Mesendoderm (in vitro differentiated cells): Measurements from ENCODE around the gene SPTBN4.

Experiments used
- DNase-seq: peaks from one replicate; pipeline ENCODE4 v3.0.0; 2013
- H2AK5ac ChIP-seq: 2 replicates; pipeline ENCODE4 v1.6.1; 2013; ENCODE audit warnings: low read length, inconsistent platforms
- H2BK120ac ChIP-seq: 2 replicates; pipeline ENCODE4 v1.6.1; 2013; ENCODE audit warnings: low read depth, mild to moderate bottlenecking, low read length, moderate library complexity, mixed read lengths
- H2BK15ac ChIP-seq: replicated peaks from 2 replicates; pipeline ENCODE4 v1.6.1; 2013; ENCODE audit warnings: low read depth, mild to moderate bottlenecking, moderate library complexity
- H2BK5ac ChIP-seq: 2 replicates; pipeline ENCODE4 v1.6.1; 2013; ENCODE audit warnings: low read length, inconsistent platforms
- H3K18ac ChIP-seq: 2 replicates; pipeline ENCODE4 v1.6.1; 2013; ENCODE audit warnings: mild to moderate bottlenecking, low read length, mixed read lengths
- H3K23ac ChIP-seq: one replicate; pipeline ENCODE4 v1.6.1; 2013; ENCODE audit warnings: low read length
- H3K27ac ChIP-seq: 2 replicates; pipeline ENCODE4 v1.5.1; 2013; ENCODE audit warnings: low read depth, mild to moderate bottlenecking, inconsistent platforms, low read length, moderate library complexity
- H3K27me3 ChIP-seq: 2 replicates; pipeline ENCODE4 v1.6.1; 2013; ENCODE audit warnings: low read length, control low read depth, mild to moderate bottlenecking, inconsistent platforms; ENCODE audit not compliant: insufficient read depth, poor library complexity
- H3K36me3 ChIP-seq: 2 replicates; pipeline ENCODE4 v1.6.1; 2013; ENCODE audit warnings: low read length, inconsistent platforms; ENCODE audit not compliant: control insufficient read depth, insufficient read depth
- H3K4ac ChIP-seq: one replicate; pipeline ENCODE4 v1.6.1; 2013; ENCODE audit warnings: low read depth, mild to moderate bottlenecking, low read length, moderate library complexity
- H3K4me1 ChIP-seq: 2 replicates; pipeline ENCODE4 v1.6.1; 2013; ENCODE audit warnings: low read depth, low read length, inconsistent platforms; ENCODE audit not compliant: control insufficient read depth
- H3K4me2 ChIP-seq: 2 replicates; pipeline ENCODE4 v1.6.1; 2013; ENCODE audit warnings: low read length
- H3K4me3 ChIP-seq: 2 replicates; pipeline ENCODE4 v1.5.1; 2013; ENCODE audit warnings: mild to moderate bottlenecking, low read length
- H3K56ac ChIP-seq: one replicate; pipeline ENCODE4 v1.6.1; 2013; ENCODE audit warnings: low read length
- H3K79me1 ChIP-seq: 2 replicates; pipeline ENCODE4 v1.6.1; 2013; ENCODE audit warnings: low read length, inconsistent platforms
- H3K79me2 ChIP-seq: 2 replicates; pipeline ENCODE4 v1.6.1; 2013; ENCODE audit warnings: mild to moderate bottlenecking, low read length; ENCODE audit not compliant: control insufficient read depth, insufficient read depth
- H3K9ac ChIP-seq: 2 replicates; pipeline ENCODE4 v1.6.1; 2013; ENCODE audit warnings: low read length, inconsistent platforms
- H4K5ac ChIP-seq: one replicate; pipeline ENCODE4 v1.6.1; 2013; ENCODE audit warnings: low read length
- H4K8ac ChIP-seq: one replicate; pipeline ENCODE4 v1.6.1; 2013; ENCODE audit warnings: low read depth, mild to moderate bottlenecking, control low read depth, low read length, moderate library complexity
- WGBS: extraction: QIAGEN DNeasy Blood & Tissue Kit; methylation state at CpG from one replicate; pipeline ENCODE4 v1.1.7; 2013; ENCODE audit warnings: low lambda C conversion rate, missing lambda C conversion rate; ENCODE audit not compliant: insufficient coverage; ENCODE audit errors: extremely low coverage; 5-methylcytosine and 5-hydroxymethylcytosine counted together

Gene SPTBN4

DNA sequence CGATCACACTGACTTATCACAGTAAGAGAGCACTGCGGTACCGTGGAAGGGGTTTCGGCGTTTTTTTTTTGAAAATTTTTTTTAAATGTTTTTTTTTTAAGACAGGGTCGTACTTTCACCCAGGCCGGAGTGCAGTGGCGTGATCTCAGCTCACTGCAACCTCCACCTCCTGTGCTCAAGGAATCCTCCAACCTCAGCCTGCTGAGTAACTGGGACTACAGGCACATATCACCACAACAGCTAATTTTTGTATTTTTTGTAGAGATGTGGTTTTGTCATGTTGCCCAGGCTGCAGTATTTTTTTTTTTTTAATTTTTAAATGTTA lies 153.3 kb downstream of the SPTBN4 start:
- WGBS: no CpG with 5 or more reads among the region's 8 CpGs
- no peak overlapping the region for H2BK15ac ChIP-seq
- no peak overlapping the region for H3K9ac ChIP-seq
- H3K4me1 ChIP-seq: peaks cover 6% of the 10 kb centered on the region
- peaks cover 1% of the 10 kb centered on the region for H3K79me1 ChIP-seq
- H3K4ac ChIP-seq: no peak overlapping the region
- H3K56ac ChIP-seq: no peak overlapping the region
- H3K36me3 ChIP-seq: peaks cover 2% of the 10 kb centered on the region
- no peak overlapping the region for H3K18ac ChIP-seq
- no peak overlapping the region for H4K5ac ChIP-seq
- H3K27me3 ChIP-seq: no peaks in the 10 kb centered on the region
- no peak overlapping the region for H2BK5ac ChIP-seq
- no peak overlapping the region for H2AK5ac ChIP-seq
- no peak overlapping the region for H3K27ac ChIP-seq
- no peak overlapping the region for H3K23ac ChIP-seq
- no peak overlapping the region for H2BK120ac ChIP-seq
- no peak overlapping the region for H3K4me2 ChIP-seq
- H3K79me2 ChIP-seq: no peaks in the 10 kb centered on the region
- no peak overlapping the region for H3K4me3 ChIP-seq
- no peak overlapping the region for H4K8ac ChIP-seq
- DNase-seq: no peak

DNA sequence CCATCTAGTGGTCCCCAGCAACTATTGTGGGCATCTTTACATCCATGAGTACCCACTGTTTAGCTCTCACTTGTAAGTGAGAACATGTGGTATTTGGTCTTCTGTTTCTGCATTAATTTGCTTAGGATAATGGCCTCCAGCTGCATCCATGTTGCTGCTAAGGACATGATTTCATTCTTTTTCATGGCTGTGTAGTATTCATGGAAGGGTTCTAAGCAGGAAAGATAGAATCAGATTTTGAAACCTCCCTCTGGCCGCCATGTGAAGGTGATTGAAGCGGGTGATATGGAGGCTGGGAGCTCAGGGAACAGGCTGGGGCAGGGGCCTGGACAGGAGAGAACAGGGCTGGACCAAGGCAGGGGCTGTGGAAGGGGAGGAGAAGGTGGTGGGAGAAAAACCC lies 154.5 kb downstream of the SPTBN4 start:
- Histone ChIP-seq H4K5ac (no peak overlapping the region), H4K8ac (no peak overlapping the region), H3K79me1 (no peaks in the 10 kb centered on the region), H2AK5ac (no peak overlapping the region), H3K18ac (no peak overlapping the region), H3K36me3 (peaks cover 2% of the 10 kb centered on the region), H2BK5ac (no peak overlapping the region), H3K4me3 (no peak overlapping the region), H3K56ac (no peak overlapping the region), H2BK15ac (no peak overlapping the region), H3K27ac (no peak overlapping the region), H3K27me3 (no peaks in the 10 kb centered on the region), H3K4me1 (peaks cover 6% of the 10 kb centered on the region), H3K9ac (no peak overlapping the region), H2BK120ac (no peak overlapping the region), H3K23ac (no peak overlapping the region), H3K4ac (no peak overlapping the region), H3K4me2 (no peak overlapping the region), H3K79me2 (no peaks in the 10 kb centered on the region)
- DNase-seq: no peak
- WGBS: no CpG with 5 or more reads among the region's 2 CpGs

DNA sequence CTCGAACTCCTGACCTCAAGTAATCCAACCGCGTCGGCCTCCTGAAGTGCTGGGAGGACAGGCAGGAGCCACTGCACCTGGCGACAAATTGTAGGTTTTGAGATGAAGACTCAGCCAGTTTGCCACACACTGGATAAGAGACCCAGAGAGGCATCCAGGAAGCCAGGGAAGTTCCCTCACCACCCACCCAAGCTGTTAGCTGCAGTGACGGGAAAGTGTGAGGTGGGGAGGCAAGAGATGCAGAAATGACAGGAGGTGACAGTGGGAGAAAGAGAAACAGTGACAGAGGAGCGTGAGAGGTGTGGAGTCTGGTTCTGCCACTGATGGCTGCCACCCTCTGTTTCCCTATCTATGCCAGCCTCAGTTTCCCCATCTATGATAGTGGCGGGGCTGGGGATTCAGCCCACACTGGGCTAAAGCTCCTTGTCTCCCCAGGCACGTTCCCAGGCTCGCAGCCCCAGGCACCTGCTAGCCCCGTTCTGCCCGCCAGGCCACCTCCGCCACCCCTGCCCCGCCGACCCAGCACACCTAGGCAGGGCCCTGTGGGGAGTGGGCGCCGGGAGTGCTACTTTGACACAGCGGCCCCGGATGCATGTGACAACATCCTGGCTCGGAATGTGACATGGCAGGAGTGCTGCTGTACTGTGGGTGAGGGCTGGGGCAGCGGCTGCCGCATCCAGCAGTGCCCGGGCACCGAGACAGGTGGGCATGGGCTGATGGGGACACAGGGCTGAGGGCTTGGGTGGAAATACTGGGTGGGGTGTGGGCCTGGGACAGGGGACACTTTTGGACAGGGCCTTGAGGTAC lies 155.4 kb downstream of the SPTBN4 start:
- no peaks in the 10 kb centered on the region for H3K27me3 ChIP-seq
- peak overlapping the region; percentile 79 for H3K56ac ChIP-seq
- H3K4me3 ChIP-seq: no peak overlapping the region
- no peak overlapping the region for H3K4me2 ChIP-seq
- no peak overlapping the region for H3K23ac ChIP-seq
- no peak overlapping the region for H2AK5ac ChIP-seq
- no peak for DNase-seq
- H2BK5ac ChIP-seq: no peak overlapping the region
- H3K79me2 ChIP-seq: no peaks in the 10 kb centered on the region
- H3K79me1 ChIP-seq: no peaks in the 10 kb centered on the region
- no peak overlapping the region for H3K4ac ChIP-seq
- no peak overlapping the region for H2BK15ac ChIP-seq
- peaks cover 2% of the 10 kb centered on the region for H3K36me3 ChIP-seq
- H4K5ac ChIP-seq: no peak overlapping the region
- H3K27ac ChIP-seq: no peak overlapping the region
- H3K18ac ChIP-seq: no peak overlapping the region
- no peak overlapping the region for H4K8ac ChIP-seq
- no CpG with 5 or more reads among the region's 24 CpGs for WGBS
- no peak overlapping the region for H2BK120ac ChIP-seq
- no peak overlapping the region for H3K9ac ChIP-seq
- H3K4me1 ChIP-seq: peaks cover 6% of the 10 kb centered on the region

DNA sequence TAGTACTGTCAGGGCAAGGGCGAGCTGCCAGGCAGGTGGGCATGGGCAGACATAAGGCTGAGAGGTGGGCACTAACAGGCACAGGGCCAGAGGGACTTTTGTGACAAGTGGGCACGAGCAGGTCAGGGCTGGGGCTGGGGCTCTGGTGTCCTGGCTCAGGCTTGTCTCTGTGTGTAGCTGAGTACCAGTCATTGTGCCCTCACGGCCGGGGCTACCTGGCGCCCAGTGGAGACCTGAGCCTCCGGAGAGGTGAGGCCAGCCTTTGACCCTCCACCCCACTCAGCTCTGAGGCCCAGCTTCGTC lies 155.9 kb downstream of the SPTBN4 start:
- H4K8ac ChIP-seq: no peak overlapping the region
- no peak overlapping the region for H3K4ac ChIP-seq
- H3K18ac ChIP-seq: no peak overlapping the region
- no peak overlapping the region for H3K4me2 ChIP-seq
- no peak overlapping the region for H2BK5ac ChIP-seq
- H4K5ac ChIP-seq: no peak overlapping the region
- H3K4me3 ChIP-seq: no peak overlapping the region
- H3K9ac ChIP-seq: no peak overlapping the region
- H3K27me3 ChIP-seq: no peaks in the 10 kb centered on the region
- no peak overlapping the region for H3K27ac ChIP-seq
- no peaks in the 10 kb centered on the region for H3K79me2 ChIP-seq
- peak overlapping the region; percentile 74 for H3K23ac ChIP-seq
- DNase-seq: no peak
- peaks cover 6% of the 10 kb centered on the region for H3K4me1 ChIP-seq
- H3K79me1 ChIP-seq: no peaks in the 10 kb centered on the region
- no CpG with 5 or more reads among the region's 7 CpGs for WGBS
- H3K36me3 ChIP-seq: peaks cover 2% of the 10 kb centered on the region
- no peak overlapping the region for H2AK5ac ChIP-seq
- H2BK15ac ChIP-seq: no peak overlapping the region
- H3K56ac ChIP-seq: peak overlapping the region; percentile 79
- H2BK120ac ChIP-seq: no peak overlapping the region

DNA sequence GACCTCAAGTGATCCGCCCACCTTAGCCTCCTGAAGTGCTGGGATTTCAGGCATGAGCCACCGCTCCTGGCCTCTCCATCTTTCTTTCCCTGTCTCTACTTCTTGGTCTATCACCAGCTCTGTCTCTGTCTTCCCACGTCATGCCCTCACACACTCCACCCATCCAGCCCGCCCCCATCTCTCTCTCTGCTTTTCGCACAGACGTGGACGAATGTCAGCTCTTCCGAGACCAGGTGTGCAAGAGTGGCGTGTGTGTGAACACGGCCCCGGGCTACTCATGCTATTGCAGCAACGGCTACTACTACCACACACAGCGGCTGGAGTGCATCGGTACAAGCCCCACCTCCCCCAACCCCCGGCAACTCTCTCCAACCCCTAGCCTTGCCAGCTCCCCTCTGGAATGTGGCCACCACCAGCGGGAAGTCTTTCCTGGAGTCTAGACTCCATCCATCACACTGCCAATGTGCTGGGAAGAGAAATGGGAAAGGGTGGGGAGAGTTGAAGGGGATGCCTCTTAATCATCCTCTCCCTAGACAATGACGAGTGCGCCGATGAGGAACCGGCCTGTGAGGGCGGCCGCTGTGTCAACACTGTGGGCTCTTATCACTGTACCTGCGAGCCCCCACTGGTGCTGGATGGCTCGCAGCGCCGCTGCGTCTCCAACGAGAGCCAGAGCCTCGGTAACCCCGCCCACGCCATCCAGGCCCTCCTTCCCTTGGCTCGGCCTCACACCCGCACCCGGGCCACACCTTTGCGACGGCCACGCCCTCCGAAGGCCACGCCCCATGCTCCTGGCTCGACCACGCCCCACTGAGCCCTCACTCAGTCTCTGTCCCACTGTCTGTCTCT lies 156.8 kb downstream of the SPTBN4 start:
- H3K4me1 ChIP-seq: peaks cover 6% of the 10 kb centered on the region
- H4K5ac ChIP-seq: no peak overlapping the region
- peak overlapping the region; percentile 28 for H2BK5ac ChIP-seq
- peak overlapping the region; percentile 30 for H3K27ac ChIP-seq
- H3K18ac ChIP-seq: no peak overlapping the region
- no peaks in the 10 kb centered on the region for H3K79me1 ChIP-seq
- H2BK120ac ChIP-seq: no peak overlapping the region
- no peak overlapping the region for H3K23ac ChIP-seq
- no peak overlapping the region for H2BK15ac ChIP-seq
- peak; percentile 99 for DNase-seq
- peaks cover 2% of the 10 kb centered on the region for H3K36me3 ChIP-seq
- no peak overlapping the region for H3K4me3 ChIP-seq
- H4K8ac ChIP-seq: no peak overlapping the region
- no peak overlapping the region for H2AK5ac ChIP-seq
- no peaks in the 10 kb centered on the region for H3K79me2 ChIP-seq
- peak overlapping the region; percentile 79 for H3K56ac ChIP-seq
- H3K9ac ChIP-seq: peak overlapping the region; percentile 46
- no peaks in the 10 kb centered on the region for H3K27me3 ChIP-seq
- WGBS: no CpG with 5 or more reads among the region's 41 CpGs
- H3K4me2 ChIP-seq: peak overlapping the region; percentile 47
- H3K4ac ChIP-seq: no peak overlapping the region
